HG02840 (cell line): Measurements from ENCODE around the gene PPM1H.

Source experiments
- ATAC-seq: cut with Tn5 transposase; IDR thresholded peaks from one replicate; pipeline ENCODE4 v1.9.1; 2021; ENCODE audit warnings: mild to moderate bottlenecking, moderate library complexity, moderate number of reproducible peaks; ENCODE audit not compliant: unreplicated experiment, low FRiP score

PPM1H gene

GRCh38 chr12:62597253-62597652, 337.7 kb downstream of the PPM1H start:
- ATAC-seq = no peak
